Smooth muscle cell (in vitro differentiated cells): ENCODE data around the gene HRH2. TPM values are rescaled to one million over a fixed set of nuclear protein-coding genes. Genes with fewer than 3 reads are reported as not detected.

Experiments
- DNase-seq: peaks from one replicate; lab custom pipeline; 2025; ENCODE audit not compliant: unreplicated experiment; lab: John Stamatoyannopoulos, UW
- H2AFZ ChIP-seq: fragments of 200-600 bp; sonication (generic); 2 replicates; pipeline ENCODE4 v1.6.0; 2016; ENCODE audit warnings: antibody characterized with exemption, low read depth, mild to moderate bottlenecking
- H3F3A ChIP-seq: fragments of 200-600 bp; sonication (generic); 2 replicates; pipeline ENCODE4 v1.6.0; 2017; ENCODE audit warnings: antibody characterized with exemption, low read depth
- H3K27ac ChIP-seq: fragments of 200-600 bp; sonication (generic); 2 replicates; pipeline ENCODE4 v1.5.1; 2016; ENCODE audit warnings: low read depth, mild to moderate bottlenecking
- H3K27me3 ChIP-seq: fragments of 200-600 bp; sonication (generic); 2 replicates; pipeline ENCODE4 v1.6.1; 2016; ENCODE audit warnings: low read depth, mild to moderate bottlenecking
- H3K36me3 ChIP-seq: fragments of 200-600 bp; sonication (generic); 2 replicates; pipeline ENCODE4 v1.5.1; 2016; ENCODE audit warnings: low read depth
- H3K4me1 ChIP-seq: fragments of 200-600 bp; sonication (generic); 2 replicates; pipeline ENCODE4 v1.5.1; 2016; ENCODE audit warnings: low read depth
- H3K4me2 ChIP-seq: fragments of 200-600 bp; sonication (generic); 2 replicates; pipeline ENCODE4 v1.6.0; 2016; ENCODE audit warnings: mild to moderate bottlenecking
- H3K4me3 ChIP-seq: fragments of 200-600 bp; sonication (generic); 2 replicates; pipeline ENCODE4 v1.5.1; 2016; ENCODE audit warnings: mild to moderate bottlenecking
- H3K79me2 ChIP-seq: fragments of 200-600 bp; sonication (generic); 2 replicates; pipeline ENCODE4 v1.6.0; 2016; ENCODE audit warnings: low read depth, mild to moderate bottlenecking
- H3K9ac ChIP-seq: fragments of 200-600 bp; sonication (generic); 2 replicates; pipeline ENCODE4 v1.6.0; 2016; ENCODE audit warnings: low read depth
- H3K9me3 ChIP-seq: fragments of 200-600 bp; sonication (generic); replicated peaks from 2 replicates; pipeline ENCODE4 v1.5.1; 2016; ENCODE audit warnings: low read depth
- H4K20me1 ChIP-seq: fragments of 200-600 bp; sonication (generic); 2 replicates; pipeline ENCODE4 v1.6.0; 2016; ENCODE audit warnings: low read depth
- CTCF ChIP-seq: fragments of 200-600 bp; sonication (generic); IDR thresholded peaks from 2 replicates; pipeline ENCODE4 v1.5.1; 2017; ENCODE audit warnings: borderline replicate concordance, mild to moderate bottlenecking, antibody characterized with exemption; ENCODE audit not compliant: insufficient read depth, poor library complexity, severe bottlenecking
- WGBS: methylation state at CpG from one replicate; pipeline ENCODE4 v1.1.7; 2016; ENCODE audit warnings: low lambda C conversion rate; 5-methylcytosine and 5-hydroxymethylcytosine counted together
- polyA plus RNA-seq: library from polyadenylated mRNA; unstranded; fragments of >200 nt; fragmentation: Nextera tagmentation; extraction: Ambion mirVana; gene quantifications from 2 replicates; pipeline ENCODE4 v1.2.1, GENCODE V29; 2016
- total RNA-seq: library from RNA; depleted of rRNA; stranded (reverse); fragments of >200 nt; gene quantifications from 2 replicates; pipeline ENCODE4 v1.2.3, GENCODE V29; 2014

Gene HRH2
- total and polyA plus RNA-seq, 2 experiments from 2014 or later = 0.57 to 0.63 TPM

DNA sequence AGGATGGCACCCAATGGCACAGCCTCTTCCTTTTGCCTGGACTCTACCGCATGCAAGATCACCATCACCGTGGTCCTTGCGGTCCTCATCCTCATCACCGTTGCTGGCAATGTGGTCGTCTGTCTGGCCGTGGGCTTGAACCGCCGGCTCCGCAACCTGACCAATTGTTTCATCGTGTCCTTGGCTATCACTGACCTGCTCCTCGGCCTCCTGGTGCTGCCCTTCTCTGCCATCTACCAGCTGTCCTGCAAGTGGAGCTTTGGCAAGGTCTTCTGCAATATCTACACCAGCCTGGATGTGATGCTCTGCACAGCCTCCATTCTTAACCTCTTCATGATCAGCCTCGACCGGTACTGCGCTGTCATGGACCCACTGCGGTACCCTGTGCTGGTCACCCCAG, 25.4 kb downstream of the HRH2 start:
- H3K36me3 ChIP-seq = no peaks in the 10 kb centered on the region
- no peaks in the 10 kb centered on the region for H3K4me1 ChIP-seq
- H3K79me2 ChIP-seq = no peaks in the 10 kb centered on the region
- no peak overlapping the region for H3K9ac ChIP-seq
- H3K27ac ChIP-seq = no peak overlapping the region
- peaks cover 11% of the 10 kb centered on the region for H3K27me3 ChIP-seq
- no peak overlapping the region for H3K4me3 ChIP-seq
- H2AFZ ChIP-seq = no peak overlapping the region
- H3F3A ChIP-seq = no peaks in the 10 kb centered on the region
- TF ChIP-seq CTCF = no peak
- no peaks in the 10 kb centered on the region for H4K20me1 ChIP-seq
- H3K4me2 ChIP-seq = no peak overlapping the region
- DNase-seq = no peak
- no peaks in the 10 kb centered on the region for H3K9me3 ChIP-seq
- WGBS = 98% methylated on average over 15 of the region's 15 CpGs

GRCh38 chr5:175683921-175684320, 26.1 kb downstream of the HRH2 start:
- Histone ChIP-seq H3K4me1 (no peaks in the 10 kb centered on the region), H3K27me3 (peaks cover 5% of the 10 kb centered on the region), H3K4me2 (no peak overlapping the region), H2AFZ (no peak overlapping the region), H3K79me2 (no peaks in the 10 kb centered on the region), H3K9me3 (no peaks in the 10 kb centered on the region), H3K36me3 (no peaks in the 10 kb centered on the region), H3K4me3 (no peak overlapping the region), H3F3A (no peaks in the 10 kb centered on the region), H3K9ac (no peak overlapping the region), H3K27ac (no peak overlapping the region), H4K20me1 (no peaks in the 10 kb centered on the region)
- 97% methylated on average over 13 of the region's 13 CpGs for WGBS
- no peak for DNase-seq
- no peak for TF ChIP-seq CTCF

- no peak for DNase-seq
- Histone ChIP-seq H3K9ac (no peak overlapping the region), H3K4me1 (no peaks in the 10 kb centered on the region), H3K27ac (no peak overlapping the region), H3K27me3 (peaks cover 5% of the 10 kb centered on the region), H3K79me2 (no peaks in the 10 kb centered on the region), H3K4me2 (no peak overlapping the region), H3K36me3 (no peaks in the 10 kb centered on the region), H3F3A (no peaks in the 10 kb centered on the region), H2AFZ (no peak overlapping the region), H3K9me3 (no peaks in the 10 kb centered on the region), H3K4me3 (no peak overlapping the region), H4K20me1 (no peaks in the 10 kb centered on the region)
- TF ChIP-seq CTCF = no peak
- WGBS = 91% methylated on average over 5 of the region's 5 CpGs
Observed at GRCh38 chr5:175684931-175685330, 27.1 kb downstream of the HRH2 start.

DNA sequence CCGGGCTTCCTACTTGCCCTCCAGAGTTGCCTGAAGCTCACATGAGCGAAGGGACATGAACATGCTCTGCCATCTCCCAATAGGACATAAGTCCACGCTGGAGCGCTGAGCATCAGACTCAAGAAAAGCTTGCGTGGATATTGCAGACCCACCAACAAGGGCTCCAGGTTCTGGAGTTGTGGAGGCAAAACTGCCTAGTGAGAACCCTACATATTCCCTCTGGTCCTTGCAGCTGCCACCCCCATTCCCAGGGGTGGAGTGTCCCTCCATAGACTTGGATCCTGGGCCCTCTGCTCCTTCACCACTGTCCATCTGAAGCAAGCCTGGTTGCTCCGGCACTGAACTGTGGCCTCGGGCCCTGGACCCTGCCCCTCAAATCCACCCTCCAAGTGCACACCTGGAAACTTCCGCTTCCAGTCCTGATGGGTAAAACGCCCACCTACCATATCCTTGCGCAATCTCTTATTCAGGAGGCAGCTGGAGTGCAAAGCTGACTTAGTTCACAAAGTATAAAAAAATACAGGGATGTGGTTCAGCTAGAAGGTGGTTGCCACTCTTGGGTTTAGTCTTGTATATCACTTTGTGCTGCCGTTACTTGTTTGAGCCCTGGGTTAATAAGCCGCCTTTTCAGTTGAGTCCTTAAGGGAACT, 28.0 kb downstream of the HRH2 start:
- 95% methylated on average over 12 of the region's 12 CpGs for WGBS
- no peak for TF ChIP-seq CTCF
- Histone ChIP-seq H3K9me3 (no peaks in the 10 kb centered on the region), H3K27me3 (no peaks in the 10 kb centered on the region), H3K79me2 (no peaks in the 10 kb centered on the region), H4K20me1 (no peaks in the 10 kb centered on the region), H3K4me3 (no peak overlapping the region), H3K4me2 (no peak overlapping the region), H3F3A (no peaks in the 10 kb centered on the region), H2AFZ (no peak overlapping the region), H3K36me3 (no peaks in the 10 kb centered on the region), H3K27ac (no peak overlapping the region), H3K4me1 (no peaks in the 10 kb centered on the region), H3K9ac (no peak overlapping the region)
- no peak for DNase-seq
